Neural progenitor cell (in vitro differentiated cells): ENCODE data around the gene TBX6. TPM values are rescaled to one million over a fixed set of nuclear protein-coding genes. Genes with fewer than 3 reads are reported as not detected.

Experiments
- DNase-seq: peaks from one replicate; pipeline ENCODE4 v3.0.0-alpha.2; 2016; ENCODE audit warnings: low spot score
- H2AFZ ChIP-seq: fragments of 200-600 bp; sonication (generic); replicated peaks from 2 replicates; pipeline ENCODE4 v1.6.1; 2016; ENCODE audit warnings: antibody characterized with exemption
- H3F3A ChIP-seq: fragments of 200-600 bp; sonication (generic); 2 replicates; pipeline ENCODE4 v1.6.1; 2016; ENCODE audit warnings: antibody characterized with exemption, low read depth
- H3K27ac ChIP-seq: fragments of 200-600 bp; sonication (generic); 2 replicates; pipeline ENCODE4 v1.5.1; 2016; ENCODE audit warnings: mild to moderate bottlenecking
- H3K27me3 ChIP-seq: fragments of 200-600 bp; sonication (generic); 2 replicates; pipeline ENCODE4 v1.6.1; 2016; ENCODE audit warnings: mild to moderate bottlenecking, moderate library complexity
- H3K36me3 ChIP-seq: fragments of 200-600 bp; sonication (generic); 2 replicates; pipeline ENCODE4 v1.5.1; 2016
- H3K4me1 ChIP-seq: fragments of 200-600 bp; sonication (generic); 2 replicates; pipeline ENCODE4 v1.6.1; 2016; ENCODE audit warnings: mixed run types
- H3K4me2 ChIP-seq: fragments of 200-600 bp; sonication (generic); 2 replicates; pipeline ENCODE4 v1.6.1; 2016
- H3K4me3 ChIP-seq: fragments of 200-600 bp; sonication (generic); 2 replicates; pipeline ENCODE4 v1.5.1; 2016
- H3K79me2 ChIP-seq: fragments of 200-600 bp; sonication (generic); 2 replicates; pipeline ENCODE4 v1.6.1; 2016; ENCODE audit warnings: low read depth
- H3K9ac ChIP-seq: fragments of 200-600 bp; sonication (generic); 2 replicates; pipeline ENCODE4 v1.6.1; 2016
- H3K9me3 ChIP-seq: fragments of 200-600 bp; sonication (generic); 2 replicates; pipeline ENCODE4 v1.5.1; 2016; ENCODE audit warnings: low read depth
- H4K20me1 ChIP-seq: fragments of 200-600 bp; sonication (generic); 2 replicates; pipeline ENCODE4 v1.6.1; 2016; ENCODE audit warnings: low read depth
- H3K27ac Mint-ChIP-seq: 3 replicates; pipeline ENCODE4 v1.8.0; 2021; ENCODE audit warnings: mixed read lengths
- H3K27me3 Mint-ChIP-seq: 2 replicates; pipeline ENCODE4 v1.8.0; 2022; ENCODE audit warnings: low read depth, mild to moderate bottlenecking, inconsistent platforms, moderate library complexity, mixed read lengths; ENCODE audit not compliant: insufficient read depth
- H3K36me3 Mint-ChIP-seq: 3 replicates; pipeline ENCODE4 v1.8.0; 2021; ENCODE audit warnings: mixed read lengths
- H3K4me1 Mint-ChIP-seq: 3 replicates; pipeline ENCODE4 v1.8.0; 2021; ENCODE audit warnings: mixed read lengths
- H3K4me3 Mint-ChIP-seq: 3 replicates; pipeline ENCODE4 v1.8.0; 2021; ENCODE audit warnings: mild to moderate bottlenecking, moderate library complexity, mixed read lengths
- H3K9me3 Mint-ChIP-seq: 3 replicates; pipeline ENCODE4 v1.8.0; 2020; ENCODE audit warnings: mixed read lengths
- EZH2 ChIP-seq: fragments of 200-600 bp; sonication (generic); IDR thresholded peaks from 2 replicates; pipeline ENCODE4 v1.6.1; 2017; ENCODE audit warnings: antibody characterized with exemption, mild to moderate bottlenecking, moderate library complexity
- EZH2phosphoT487 ChIP-seq: fragments of 200-600 bp; sonication (generic); IDR thresholded peaks from 2 replicates; pipeline ENCODE4 v1.6.1; 2017; ENCODE audit warnings: antibody characterized with exemption
- total RNA-seq: library from RNA; depleted of rRNA; stranded (reverse); fragments of >200 nt; gene quantifications from 2 replicates; pipeline ENCODE4 v1.2.3, GENCODE V29; 2015; ENCODE audit warnings: low replicate concordance
- TF ChIP-seq, protein P1 (sequence below): fragments of 200-600 bp; sonication (generic); IDR thresholded peaks from 2 replicates; pipeline ENCODE4 v1.5.1; 2017; ENCODE audit warnings: antibody characterized with exemption, mild to moderate bottlenecking

Gene TBX6, protein sequence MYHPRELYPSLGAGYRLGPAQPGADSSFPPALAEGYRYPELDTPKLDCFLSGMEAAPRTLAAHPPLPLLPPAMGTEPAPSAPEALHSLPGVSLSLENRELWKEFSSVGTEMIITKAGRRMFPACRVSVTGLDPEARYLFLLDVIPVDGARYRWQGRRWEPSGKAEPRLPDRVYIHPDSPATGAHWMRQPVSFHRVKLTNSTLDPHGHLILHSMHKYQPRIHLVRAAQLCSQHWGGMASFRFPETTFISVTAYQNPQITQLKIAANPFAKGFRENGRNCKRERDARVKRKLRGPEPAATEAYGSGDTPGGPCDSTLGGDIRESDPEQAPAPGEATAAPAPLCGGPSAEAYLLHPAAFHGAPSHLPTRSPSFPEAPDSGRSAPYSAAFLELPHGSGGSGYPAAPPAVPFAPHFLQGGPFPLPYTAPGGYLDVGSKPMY
- 0.39 and 2.8 TPM in 2 replicates for total RNA-seq

DNA sequence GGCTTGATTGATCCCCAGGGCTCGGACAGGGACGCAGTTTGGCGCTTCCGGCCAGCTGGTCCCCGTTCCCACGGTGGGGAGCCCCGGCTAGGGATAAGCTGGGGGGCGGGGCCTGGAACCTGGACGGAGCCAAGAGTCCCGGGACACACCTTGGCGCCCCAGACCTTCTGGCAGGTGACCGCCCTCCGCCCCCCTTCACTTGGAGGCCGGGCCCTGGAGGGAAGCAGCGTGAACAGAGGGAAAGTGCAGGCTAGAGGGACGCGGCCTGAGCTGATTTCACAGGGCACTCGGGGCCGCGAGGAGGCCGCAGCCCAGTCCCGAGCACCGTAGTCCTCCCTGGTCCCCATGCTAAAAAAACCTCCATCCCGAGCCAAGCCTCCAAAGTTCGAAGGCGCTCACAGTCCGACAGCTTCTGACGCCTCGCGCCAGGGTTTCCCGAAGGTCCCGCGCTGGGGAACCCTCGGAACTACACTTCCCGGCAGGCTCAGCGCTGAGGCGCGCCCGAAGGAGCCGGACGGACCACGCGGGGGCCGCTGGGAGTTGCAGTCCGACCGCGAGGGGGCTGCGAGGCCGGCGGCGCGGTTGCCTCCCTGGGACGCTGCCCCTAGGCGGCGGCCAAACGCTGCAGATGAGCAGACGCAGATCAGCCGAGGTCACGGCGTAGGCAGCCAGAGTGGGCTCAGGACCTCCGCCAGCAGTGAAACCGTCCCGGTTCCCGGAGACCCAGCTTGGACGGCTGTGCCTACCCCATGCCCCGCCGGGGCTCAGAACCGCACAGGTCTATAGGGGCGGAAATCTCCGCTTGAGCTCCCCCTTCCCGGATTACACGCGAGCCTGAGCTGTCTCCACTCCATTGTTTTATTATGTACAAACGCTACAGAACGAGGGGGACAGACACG, at the start of gene TBX6:
Gene TBX6 (minus strand): TSS at position 451 of the 899 bp plus-strand sequence. CDS start 731 bp downstream, outside the sequence.
- Mint-ChIP-seq H3K9me3 (peaks cover under 1% of the 10 kb centered on the region), H3K4me3 (peak within 1 kb of the TSS; percentile 86), H3K27ac (peak within 1 kb of the TSS; percentile 5), H3K27me3 (peaks cover 2% of the 10 kb centered on the region), H3K4me1 (peaks cover 39% of the 10 kb centered on the region), H3K36me3 (peaks cover 6% of the 10 kb centered on the region)
- TF ChIP-seq EZH2phosphoT487 (no peak), EZH2 (no peak)
- TF ChIP-seq, protein P1, sequence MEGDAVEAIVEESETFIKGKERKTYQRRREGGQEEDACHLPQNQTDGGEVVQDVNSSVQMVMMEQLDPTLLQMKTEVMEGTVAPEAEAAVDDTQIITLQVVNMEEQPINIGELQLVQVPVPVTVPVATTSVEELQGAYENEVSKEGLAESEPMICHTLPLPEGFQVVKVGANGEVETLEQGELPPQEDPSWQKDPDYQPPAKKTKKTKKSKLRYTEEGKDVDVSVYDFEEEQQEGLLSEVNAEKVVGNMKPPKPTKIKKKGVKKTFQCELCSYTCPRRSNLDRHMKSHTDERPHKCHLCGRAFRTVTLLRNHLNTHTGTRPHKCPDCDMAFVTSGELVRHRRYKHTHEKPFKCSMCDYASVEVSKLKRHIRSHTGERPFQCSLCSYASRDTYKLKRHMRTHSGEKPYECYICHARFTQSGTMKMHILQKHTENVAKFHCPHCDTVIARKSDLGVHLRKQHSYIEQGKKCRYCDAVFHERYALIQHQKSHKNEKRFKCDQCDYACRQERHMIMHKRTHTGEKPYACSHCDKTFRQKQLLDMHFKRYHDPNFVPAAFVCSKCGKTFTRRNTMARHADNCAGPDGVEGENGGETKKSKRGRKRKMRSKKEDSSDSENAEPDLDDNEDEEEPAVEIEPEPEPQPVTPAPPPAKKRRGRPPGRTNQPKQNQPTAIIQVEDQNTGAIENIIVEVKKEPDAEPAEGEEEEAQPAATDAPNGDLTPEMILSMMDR: peak; percentile 69
- Histone ChIP-seq H3K36me3 (no peaks in the 10 kb centered on the region), H3K27me3 (no peaks in the 10 kb centered on the region), H4K20me1 (peaks cover 2% of the 10 kb centered on the region), H3F3A (peaks cover 41% of the 10 kb centered on the region), H3K4me3 (peak within 1 kb of the TSS; percentile 59), H3K27ac (no peak within 1 kb of the TSS), H3K4me2 (peak within 1 kb of the TSS; percentile 89), H3K79me2 (no peaks in the 10 kb centered on the region), H3K9me3 (no peaks in the 10 kb centered on the region), H3K9ac (no peak within 1 kb of the TSS), H2AFZ (peak within 1 kb of the TSS; percentile 82), H3K4me1 (peaks cover 10% of the 10 kb centered on the region)
- peak; percentile 98 for DNase-seq

DNA sequence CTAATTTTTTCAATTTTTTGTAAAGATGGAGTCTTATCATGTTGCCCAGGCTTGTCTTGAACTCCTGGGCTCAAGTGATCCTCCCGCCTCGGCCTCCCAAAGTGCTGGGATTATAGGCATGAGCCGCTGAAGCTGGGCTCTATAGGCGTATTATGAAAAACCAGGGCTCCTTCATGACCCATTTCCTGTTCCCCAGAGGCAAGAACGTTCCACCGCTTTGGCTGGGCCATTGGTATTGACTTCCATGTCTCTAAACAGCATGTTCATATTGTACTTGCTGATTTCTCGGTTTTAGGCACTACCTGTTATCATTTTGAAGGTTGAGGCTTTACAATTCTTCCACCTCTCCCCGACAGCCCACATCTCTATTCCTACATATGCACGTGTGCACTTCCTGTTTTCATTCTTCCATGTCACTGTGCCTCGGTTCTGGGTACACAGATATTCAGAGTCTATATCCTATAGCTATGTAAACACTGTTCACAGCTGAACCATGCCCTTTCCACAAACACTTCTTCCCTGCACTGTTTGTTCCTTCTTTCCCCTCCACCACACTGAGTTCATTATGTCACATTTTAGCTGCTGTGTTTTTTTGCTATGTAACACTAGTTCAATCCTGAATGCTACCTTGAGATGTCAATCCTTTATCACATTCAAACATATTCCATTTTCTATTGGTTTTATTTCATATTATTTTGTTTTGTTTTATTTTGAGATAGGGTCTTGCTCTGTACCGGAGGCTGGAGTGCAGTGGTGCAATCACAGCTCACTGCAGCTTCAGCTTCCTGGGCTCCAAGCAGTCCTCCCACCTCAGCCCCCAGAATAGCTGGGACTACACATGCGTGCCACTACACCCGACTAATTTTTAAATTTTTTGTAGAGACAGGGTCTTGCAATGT, 48.1 kb upstream of the TBX6 start:
- Histone ChIP-seq H3K4me1 (no peaks in the 10 kb centered on the region), H2AFZ (no peak overlapping the region), H4K20me1 (no peaks in the 10 kb centered on the region), H3K4me2 (no peak overlapping the region), H3K9me3 (no peaks in the 10 kb centered on the region), H3K36me3 (no peaks in the 10 kb centered on the region), H3K9ac (no peak overlapping the region), H3F3A (no peaks in the 10 kb centered on the region), H3K4me3 (no peak overlapping the region), H3K27ac (no peak overlapping the region), H3K79me2 (no peaks in the 10 kb centered on the region), H3K27me3 (no peaks in the 10 kb centered on the region)
- H3K27me3 Mint-ChIP-seq: peaks cover 10% of the 10 kb centered on the region
- H3K27ac Mint-ChIP-seq: no peak overlapping the region
- TF ChIP-seq, protein P1: no peak
- TF ChIP-seq EZH2 (no peak), EZH2phosphoT487 (no peak)
- DNase-seq: no peak
- no peaks in the 10 kb centered on the region for H3K36me3 Mint-ChIP-seq
- H3K4me1 Mint-ChIP-seq: no peaks in the 10 kb centered on the region
- H3K4me3 Mint-ChIP-seq: no peak overlapping the region
- H3K9me3 Mint-ChIP-seq: no peaks in the 10 kb centered on the region

DNA sequence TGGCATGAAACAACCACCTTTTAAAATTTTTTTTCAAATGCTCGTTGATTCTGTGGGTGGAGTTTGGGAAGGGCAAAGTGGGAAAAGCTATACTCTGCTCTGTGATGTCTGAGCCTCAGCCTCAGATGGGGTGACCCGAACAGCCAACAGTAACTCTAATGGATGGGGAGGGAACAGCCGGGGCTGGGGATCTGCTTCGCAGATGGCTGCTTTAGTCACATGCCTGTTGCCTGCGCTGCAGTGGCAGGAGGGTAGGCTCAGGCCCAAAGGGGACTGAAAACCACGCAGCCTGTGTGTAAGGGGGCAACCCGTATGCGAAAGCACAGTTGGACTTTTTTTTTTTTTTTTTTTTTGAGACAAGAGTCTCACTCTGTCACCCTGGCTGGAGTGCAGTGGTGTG, 46.2 kb upstream of the TBX6 start:
- Mint-ChIP-seq H3K4me1 (no peaks in the 10 kb centered on the region), H3K4me3 (no peak overlapping the region), H3K9me3 (peaks cover 2% of the 10 kb centered on the region), H3K27ac (no peak overlapping the region), H3K27me3 (peaks cover 12% of the 10 kb centered on the region), H3K36me3 (no peaks in the 10 kb centered on the region)
- Histone ChIP-seq H3K27me3 (no peaks in the 10 kb centered on the region), H3K9ac (no peak overlapping the region), H3K79me2 (no peaks in the 10 kb centered on the region), H3K9me3 (no peaks in the 10 kb centered on the region), H3K4me1 (no peaks in the 10 kb centered on the region), H3F3A (no peaks in the 10 kb centered on the region), H2AFZ (no peak overlapping the region), H3K4me2 (no peak overlapping the region), H3K4me3 (no peak overlapping the region), H4K20me1 (no peaks in the 10 kb centered on the region), H3K36me3 (no peaks in the 10 kb centered on the region), H3K27ac (no peak overlapping the region)
- no peak for DNase-seq
- TF ChIP-seq EZH2phosphoT487 (no peak), EZH2 (no peak)
- TF ChIP-seq, protein P1: no peak
